HUES48 (cell line): Measurements from ENCODE around the gene GRIN2A.

Experiments
- H3K27ac ChIP-seq: one replicate; pipeline ENCODE4 v1.7.0; 2013; ENCODE audit warnings: low read depth, low read length, inconsistent platforms
- H3K27me3 ChIP-seq: 2 replicates; pipeline ENCODE4 v1.6.1; 2013; ENCODE audit warnings: mild to moderate bottlenecking, low read length; ENCODE audit not compliant: control insufficient read depth, insufficient read depth
- H3K36me3 ChIP-seq: 2 replicates; pipeline ENCODE4 v1.6.1; 2013; ENCODE audit warnings: low read length; ENCODE audit not compliant: control insufficient read depth, insufficient read depth
- H3K4me1 ChIP-seq: 2 replicates; pipeline ENCODE4 v1.6.1; 2013; ENCODE audit warnings: mild to moderate bottlenecking, low read length; ENCODE audit not compliant: control insufficient read depth, insufficient read depth
- H3K4me3 ChIP-seq: 2 replicates; pipeline ENCODE4 v1.5.1; 2013; ENCODE audit warnings: mild to moderate bottlenecking, low read depth, low read length
- H3K9ac ChIP-seq: 2 replicates; pipeline ENCODE4 v1.6.1; 2013; ENCODE audit warnings: mild to moderate bottlenecking, low read depth, low read length, moderate library complexity
- H3K9me3 ChIP-seq: 2 replicates; pipeline ENCODE4 v1.6.1; 2013; ENCODE audit warnings: low read length; ENCODE audit not compliant: control insufficient read depth, insufficient read depth

GRIN2A gene

GRCh38 chr16:10086620-10087019 lies 95.6 kb downstream of the GRIN2A start:
- H3K27ac ChIP-seq: no peak overlapping the region
- no peaks in the 10 kb centered on the region for H3K36me3 ChIP-seq
- H3K27me3 ChIP-seq: no peaks in the 10 kb centered on the region
- H3K4me3 ChIP-seq: no peak overlapping the region
- no peaks in the 10 kb centered on the region for H3K4me1 ChIP-seq
- no peak overlapping the region for H3K9ac ChIP-seq
- H3K9me3 ChIP-seq: no peaks in the 10 kb centered on the region

- Histone ChIP-seq H3K36me3 (no peaks in the 10 kb centered on the region), H3K9ac (no peak overlapping the region), H3K27me3 (no peaks in the 10 kb centered on the region), H3K4me3 (no peak overlapping the region), H3K9me3 (no peaks in the 10 kb centered on the region), H3K4me1 (no peaks in the 10 kb centered on the region), H3K27ac (no peak overlapping the region)
These were observed 97.0 kb downstream of the GRIN2A start for GRCh38 chr16:10085078-10085798.

GRCh38 chr16:10083301-10083700 lies 98.9 kb downstream of the GRIN2A start:
- no peak overlapping the region for H3K9ac ChIP-seq
- no peaks in the 10 kb centered on the region for H3K9me3 ChIP-seq
- no peaks in the 10 kb centered on the region for H3K27me3 ChIP-seq
- no peaks in the 10 kb centered on the region for H3K36me3 ChIP-seq
- H3K4me1 ChIP-seq: peaks cover 3% of the 10 kb centered on the region; the same call in 1 of the 2 replicates
- no peak overlapping the region for H3K27ac ChIP-seq
- no peak overlapping the region for H3K4me3 ChIP-seq

DNA sequence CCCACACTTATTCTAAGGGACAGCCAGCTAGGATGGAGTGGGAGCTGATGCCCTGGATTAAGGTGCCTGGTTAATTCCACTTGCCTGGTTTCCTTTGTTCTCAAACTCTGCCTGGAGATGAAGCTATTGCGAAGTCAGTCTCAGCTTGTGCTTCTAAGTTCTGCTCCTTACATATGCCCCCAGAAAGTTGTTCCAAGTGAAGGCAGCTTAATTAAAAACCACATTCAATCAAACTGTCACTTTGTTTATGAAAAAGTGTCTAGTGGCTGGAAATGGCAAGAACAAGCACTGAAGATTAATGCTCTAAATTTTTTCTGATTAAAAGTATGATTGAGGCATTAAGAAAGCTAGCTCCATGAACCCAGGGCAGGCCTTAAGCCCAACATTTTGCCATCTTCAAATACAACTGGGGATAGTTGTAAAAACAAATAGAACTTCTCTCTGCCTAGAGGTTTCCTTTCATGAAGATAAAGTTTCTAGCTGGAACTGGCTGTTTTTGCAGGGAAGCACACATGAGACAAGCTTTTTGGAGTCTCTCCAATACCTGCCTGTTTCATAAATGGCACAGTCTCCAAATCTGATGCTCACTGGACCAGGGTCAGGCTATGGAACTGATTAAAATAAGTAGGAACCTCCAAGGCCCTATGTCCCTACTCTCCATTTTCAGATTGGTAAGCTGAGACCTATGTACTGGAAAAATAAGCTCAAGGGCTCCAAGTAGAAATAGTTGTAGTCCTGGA lies 100.9 kb downstream of the GRIN2A start:
- H3K9ac ChIP-seq: no peak overlapping the region
- H3K9me3 ChIP-seq: no peaks in the 10 kb centered on the region
- H3K4me1 ChIP-seq: peaks cover 3% of the 10 kb centered on the region; the same call in 1 of the 2 replicates

GRCh38 chr16:10080051-10080772 lies 102.0 kb downstream of the GRIN2A start:
- H3K9ac ChIP-seq: no peak overlapping the region
- no peak overlapping the region for H3K4me3 ChIP-seq

More for the DNA sequence above, 100.9 kb downstream of the GRIN2A start:
- Histone ChIP-seq H3K4me3 (no peak overlapping the region), H3K36me3 (no peaks in the 10 kb centered on the region), H3K27me3 (no peaks in the 10 kb centered on the region), H3K27ac (no peak overlapping the region)

GRCh38 chr16:10078541-10078949 lies 103.7 kb downstream of the GRIN2A start:
- Histone ChIP-seq H3K9ac (no peak overlapping the region), H3K4me1 (peaks cover 8% of the 10 kb centered on the region; the same call in 1 of the 2 replicates), H3K27ac (no peak overlapping the region), H3K36me3 (no peaks in the 10 kb centered on the region), H3K4me3 (no peak overlapping the region), H3K9me3 (no peaks in the 10 kb centered on the region), H3K27me3 (no peaks in the 10 kb centered on the region)

More at GRCh38 chr16:10080051-10080772, 102.0 kb downstream of the GRIN2A start:
- Histone ChIP-seq H3K27me3 (no peaks in the 10 kb centered on the region), H3K9me3 (no peaks in the 10 kb centered on the region), H3K36me3 (no peaks in the 10 kb centered on the region), H3K4me1 (peaks cover 8% of the 10 kb centered on the region; the same call in 1 of the 2 replicates), H3K27ac (no peak overlapping the region)

- Histone ChIP-seq H3K4me1 (peaks cover 8% of the 10 kb centered on the region; the same call in 1 of the 2 replicates), H3K9ac (no peak overlapping the region), H3K4me3 (no peak overlapping the region)
These were observed 104.4 kb downstream of the GRIN2A start for GRCh38 chr16:10077861-10078260.

DNA sequence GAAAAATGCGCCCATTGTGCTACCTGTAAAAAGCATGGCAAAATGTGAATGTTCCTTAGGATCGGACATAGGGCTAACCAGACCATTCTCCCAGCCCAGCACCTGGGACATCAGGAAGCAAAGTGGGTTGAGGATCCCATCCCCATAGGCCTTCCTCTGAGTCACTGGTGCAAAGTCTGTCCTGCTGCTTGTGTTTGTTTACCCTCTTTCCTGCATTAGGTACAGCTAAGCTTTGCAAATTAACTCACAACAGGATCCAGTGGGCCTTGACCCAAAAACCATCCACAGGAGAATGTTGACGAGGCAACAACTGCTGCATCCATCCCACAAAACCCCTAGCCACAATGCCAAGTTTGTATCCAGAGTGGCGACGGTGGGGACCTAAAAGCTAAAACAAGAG lies 106.2 kb downstream of the GRIN2A start:
- H3K4me3 ChIP-seq: no peak overlapping the region
- no peak overlapping the region for H3K27ac ChIP-seq
- H3K9me3 ChIP-seq: no peaks in the 10 kb centered on the region
- H3K9ac ChIP-seq: no peak overlapping the region
- H3K36me3 ChIP-seq: no peaks in the 10 kb centered on the region
- H3K27me3 ChIP-seq: no peaks in the 10 kb centered on the region
- peaks cover 8% of the 10 kb centered on the region; the same call in 1 of the 2 replicates for H3K4me1 ChIP-seq

More at GRCh38 chr16:10077861-10078260, 104.4 kb downstream of the GRIN2A start:
- Histone ChIP-seq H3K27me3 (no peaks in the 10 kb centered on the region), H3K36me3 (no peaks in the 10 kb centered on the region), H3K9me3 (no peaks in the 10 kb centered on the region), H3K27ac (no peak overlapping the region)

DNA sequence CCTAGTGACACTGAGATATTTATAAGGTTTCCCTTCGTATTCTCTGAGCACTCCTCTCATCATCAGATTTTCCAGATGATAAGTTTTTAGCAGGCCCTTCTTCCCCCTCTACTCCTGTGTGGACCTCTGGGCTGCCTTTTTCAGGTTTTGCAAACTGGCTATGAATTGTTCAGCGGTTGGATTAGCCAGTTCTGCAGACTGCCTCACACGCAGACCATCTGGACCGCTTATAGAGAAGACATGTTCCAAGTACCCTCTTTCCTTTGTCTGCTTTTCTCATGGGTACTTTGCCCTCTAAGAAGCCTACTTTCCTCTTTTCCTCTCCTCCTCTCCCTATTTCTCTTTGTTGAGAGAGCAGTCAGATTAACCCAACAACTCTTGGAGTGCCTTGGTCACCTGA lies 111.6 kb downstream of the GRIN2A start:
- Histone ChIP-seq H3K9ac (no peak overlapping the region), H3K4me3 (no peak overlapping the region), H3K27ac (no peak overlapping the region), H3K9me3 (no peaks in the 10 kb centered on the region), H3K4me1 (no peaks in the 10 kb centered on the region), H3K27me3 (no peaks in the 10 kb centered on the region), H3K36me3 (no peaks in the 10 kb centered on the region)

GRCh38 chr16:10069374-10069773 lies 112.9 kb downstream of the GRIN2A start:
- no peak overlapping the region for H3K27ac ChIP-seq
- H3K4me1 ChIP-seq: no peaks in the 10 kb centered on the region
- H3K4me3 ChIP-seq: no peak overlapping the region
- no peaks in the 10 kb centered on the region for H3K27me3 ChIP-seq
- H3K9ac ChIP-seq: no peak overlapping the region
- no peaks in the 10 kb centered on the region for H3K9me3 ChIP-seq
- H3K36me3 ChIP-seq: no peaks in the 10 kb centered on the region
